Fibroblast of villous mesenchyme (primary cell): Measurements from ENCODE around the gene CTLA4. TPM values are rescaled to one million over a fixed set of nuclear protein-coding genes. Genes with fewer than 3 reads are reported as not detected.

ENCODE experiments used
- DNase-seq: peaks from one replicate; pipeline ENCODE4 v3.0.0-alpha.2; 2010; ENCODE audit warnings: low read depth
- H3K4me3 ChIP-seq: 2 replicates; pipeline ENCODE4 v1.5.1; 2011; ENCODE audit warnings: low read depth, mild to moderate bottlenecking, low read length
- CTCF ChIP-seq: IDR thresholded peaks from 2 replicates; pipeline ENCODE4 v1.5.1; 2012; ENCODE audit warnings: low read depth, mild to moderate bottlenecking, low read length; ENCODE audit not compliant: insufficient read depth
- total RNA-seq: library from RNA; depleted of rRNA; stranded (reverse); fragments of >200 nt; gene quantifications from 2 replicates; pipeline ENCODE4 v1.2.3, GENCODE V29; 2012

The CTLA4 gene
- total RNA-seq, 1 donor: not detected

GRCh38 chr2:203887677-203888076, 20.1 kb downstream of the CTLA4 start:
- no peak for TF ChIP-seq CTCF
- no peak for DNase-seq
- no peak overlapping the region for H3K4me3 ChIP-seq

DNA sequence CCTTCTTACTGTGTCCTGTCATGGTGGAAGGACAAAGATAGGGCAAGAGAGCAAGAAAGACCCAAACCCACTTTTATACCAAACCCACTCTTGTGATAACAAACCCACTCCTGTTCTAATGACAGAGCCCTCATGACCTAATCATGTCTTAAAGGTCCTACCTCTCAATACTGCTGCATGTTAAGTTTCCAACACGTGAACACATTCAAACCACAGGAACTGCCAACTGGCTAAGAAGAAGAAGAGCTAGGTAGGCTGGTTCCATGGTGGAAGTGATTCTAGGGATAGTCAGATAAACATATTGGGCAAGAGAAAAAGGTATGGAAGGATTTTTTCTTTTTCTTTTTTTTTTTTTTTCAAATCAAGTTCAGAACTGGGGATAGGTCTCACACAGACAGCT, 22.0 kb downstream of the CTLA4 start:
- DNase-seq: no peak
- no peak overlapping the region for H3K4me3 ChIP-seq
- no peak for TF ChIP-seq CTCF

- no peak for DNase-seq
- H3K4me3 ChIP-seq: no peak overlapping the region
- no peak for TF ChIP-seq CTCF
These were observed 22.4 kb downstream of the CTLA4 start for GRCh38 chr2:203889944-203890343.

- TF ChIP-seq CTCF: no peak
- H3K4me3 ChIP-seq: no peak overlapping the region
- DNase-seq: no peak
These were observed 23.2 kb downstream of the CTLA4 start for GRCh38 chr2:203890733-203891132.

DNA sequence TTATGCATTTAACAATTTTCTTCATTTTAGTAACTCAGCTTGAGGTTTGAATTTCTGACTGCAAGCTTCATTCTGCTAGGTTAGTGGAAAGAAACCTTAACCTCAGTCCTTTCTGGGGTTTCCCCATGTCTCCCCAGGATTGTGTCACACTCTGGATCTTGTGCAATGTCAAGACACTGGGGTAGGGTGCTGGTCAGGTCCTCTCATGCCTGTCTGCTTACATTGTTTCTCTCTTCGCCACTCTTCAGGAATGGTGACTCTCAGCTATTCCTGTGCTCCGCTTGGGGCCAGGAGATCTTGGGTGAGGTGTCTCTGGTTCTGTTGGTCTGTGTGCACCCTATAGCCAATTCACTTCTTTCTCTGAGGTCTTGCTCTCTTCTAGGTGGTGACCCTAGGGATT, 23.9 kb downstream of the CTLA4 start:
- DNase-seq: peak; percentile 6
- no peak overlapping the region for H3K4me3 ChIP-seq
- TF ChIP-seq CTCF: no peak

GRCh38 chr2:203892207-203892606, 24.6 kb downstream of the CTLA4 start:
- TF ChIP-seq CTCF: no peak
- no peak overlapping the region for H3K4me3 ChIP-seq
- no peak for DNase-seq

- no peak overlapping the region for H3K4me3 ChIP-seq
- DNase-seq: no peak
- no peak for TF ChIP-seq CTCF
These were observed 25.8 kb downstream of the CTLA4 start for GRCh38 chr2:203893401-203893800.
